C4-2B (cell line): Measurements from ENCODE around the gene FOXQ1.
"Not testable (repeated sequence)": the region's sequence is repeated elsewhere in the genome, so short reads cannot be mapped to it uniquely, and the experiment has no call there.

ENCODE experiments used
- CTCF ChIP-seq: fragments of 450-650 bp; conservative IDR thresholded peaks from 2 replicates; pipeline ENCODE4 v1.5.1; 2017; ENCODE audit warnings: mild to moderate bottlenecking
- ZFX ChIP-seq: fragments of 450-650 bp; IDR thresholded peaks from 2 replicates; pipeline ENCODE4 v1.6.1; 2017

GRCh38 chr6:1355068-1355467 is 43.2 kb downstream of the FOXQ1 start:
- not testable (repeated sequence) for TF ChIP-seq CTCF, ZFX
